HT-29 (cell line): ENCODE results near the gene ERBB2. TPM values are rescaled to one million over a fixed set of nuclear protein-coding genes. Genes with fewer than 3 reads are reported as not detected.
"Not testable (repeated sequence)": the region's sequence is repeated elsewhere in the genome, so short reads cannot be mapped to it uniquely, and the experiment has no call there.

Experiments
- DNase-seq: peaks from one replicate; pipeline ENCODE4 v3.0.0-alpha.2; 2015; ENCODE audit warnings: low spot score
- total RNA-seq: library from RNA; depleted of rRNA; stranded (reverse); fragments of >200 nt; shearing (Covaris generic); gene quantifications from 2 replicates; pipeline ENCODE4 v1.2.3, GENCODE V29; 2014

Gene ERBB2
- total RNA-seq, 1 experiment from 2014 or later = 110 TPM

- DNase-seq = no peak
These were observed 43.1 kb downstream of the ERBB2 start for GRCh38 chr17:39742856-39743436.

GRCh38 chr17:39744075-39744835 lies 44.4 kb downstream of the ERBB2 start:
- no peak for DNase-seq

GRCh38 chr17:39744836-39745215 lies 45.0 kb downstream of the ERBB2 start:
- DNase-seq = no peak

- no peak for DNase-seq
These were observed 45.7 kb downstream of the ERBB2 start for GRCh38 chr17:39745335-39746144.

- DNase-seq = no peak
These were observed 46.2 kb downstream of the ERBB2 start for GRCh38 chr17:39746145-39746461.

- no peak for DNase-seq
These were observed 47.9 kb downstream of the ERBB2 start for GRCh38 chr17:39747745-39748144.

GRCh38 chr17:39748444-39749034 lies 48.7 kb downstream of the ERBB2 start:
- DNase-seq = not testable (repeated sequence)

GRCh38 chr17:39750131-39751015 lies 50.5 kb downstream of the ERBB2 start:
- no peak for DNase-seq

GRCh38 chr17:39751016-39751543 lies 51.2 kb downstream of the ERBB2 start:
- DNase-seq = no peak

- no peak for DNase-seq
These were observed 51.8 kb downstream of the ERBB2 start for GRCh38 chr17:39751637-39752036.

- DNase-seq = no peak
These were observed 52.5 kb downstream of the ERBB2 start for GRCh38 chr17:39752241-39752881.

- DNase-seq = peak; percentile 55
These were observed 53.8 kb downstream of the ERBB2 start for GRCh38 chr17:39753514-39754160.

- DNase-seq = peak; percentile 95
These were observed 54.5 kb downstream of the ERBB2 start for GRCh38 chr17:39754161-39754957.

- no peak for DNase-seq
These were observed 55.2 kb downstream of the ERBB2 start for GRCh38 chr17:39754958-39755553.

GRCh38 chr17:39755554-39756379 lies 55.9 kb downstream of the ERBB2 start:
- DNase-seq = no peak

GRCh38 chr17:39756380-39757079 lies 56.7 kb downstream of the ERBB2 start:
- DNase-seq = no peak

GRCh38 chr17:39757176-39757662 lies 57.4 kb downstream of the ERBB2 start:
- no peak for DNase-seq
